HEK293T (cell line): ENCODE measurements around the gene MAP7.

Experiments
- CTCF ChIA-PET: fragments of 350-600 bp; formaldehyde crosslinking; extraction: SDS; loops from one replicate; lab custom pipeline; 2021; ENCODE audit warnings: antibody characterized with exemption, inconsistent platforms; lab: Yijun Ruan, JAX
- POLR2A ChIA-PET: fragments of 350-600 bp; formaldehyde crosslinking; extraction: SDS; loops from one replicate; lab custom pipeline; 2020; ENCODE audit warnings: antibody characterized with exemption, inconsistent platforms; lab: Yijun Ruan, JAX
- DNase-seq: peaks from one replicate; pipeline ENCODE4 v3.0.0; 2012; ENCODE audit warnings: mixed read lengths; ENCODE audit errors: extremely low spot score
- ARNT ChIP-seq: fragments of 450-650 bp; IDR thresholded peaks from 2 replicates; pipeline ENCODE4 v1.6.1; 2017; ENCODE audit warnings: mild to moderate bottlenecking
- BHLHE40 ChIP-seq: fragments of 450-650 bp; IDR thresholded peaks from 2 replicates; pipeline ENCODE4 v1.6.1; 2016; ENCODE audit warnings: mild to moderate bottlenecking, moderate library complexity, borderline replicate concordance
- CTBP1 ChIP-seq: fragments of 450-650 bp; IDR thresholded peaks from 2 replicates; pipeline ENCODE4 v1.6.1; 2016; ENCODE audit warnings: borderline replicate concordance
- ELF4 ChIP-seq: fragments of 450-650 bp; IDR thresholded peaks from 2 replicates; pipeline ENCODE4 v1.6.1; 2017; ENCODE audit warnings: antibody characterized with exemption
- FOXA1 ChIP-seq: fragments of 450-650 bp; IDR thresholded peaks from 2 replicates; pipeline ENCODE4 v1.6.1; 2016; ENCODE audit warnings: mild to moderate bottlenecking
- FOXK2 ChIP-seq: fragments of 450-650 bp; IDR thresholded peaks from 2 replicates; pipeline ENCODE4 v1.6.1; 2016; ENCODE audit warnings: mild to moderate bottlenecking
- FOXM1 ChIP-seq: fragments of 450-650 bp; IDR thresholded peaks from 2 replicates; pipeline ENCODE4 v1.6.1; 2017; ENCODE audit warnings: mild to moderate bottlenecking, borderline replicate concordance
- HDGF ChIP-seq: fragments of 450-650 bp; IDR thresholded peaks from 2 replicates; pipeline ENCODE4 v1.6.1; 2017; ENCODE audit warnings: antibody characterized with exemption, borderline replicate concordance
- L3MBTL2 ChIP-seq: fragments of 450-650 bp; conservative IDR thresholded peaks from 2 replicates; pipeline ENCODE4 v1.6.1; 2016; ENCODE audit warnings: mild to moderate bottlenecking
- LEF1 ChIP-seq: fragments of 450-650 bp; IDR thresholded peaks from 2 replicates; pipeline ENCODE4 v1.6.1; 2017; ENCODE audit warnings: mild to moderate bottlenecking, borderline replicate concordance
- NFRKB ChIP-seq: fragments of 450-650 bp; IDR thresholded peaks from 2 replicates; pipeline ENCODE4 v1.6.1; 2016; ENCODE audit warnings: mild to moderate bottlenecking, moderate library complexity
- PKNOX1 ChIP-seq: fragments of 450-650 bp; IDR thresholded peaks from 2 replicates; pipeline ENCODE4 v1.6.1; 2016
- SP1 ChIP-seq: fragments of 450-650 bp; IDR thresholded peaks from 2 replicates; pipeline ENCODE4 v1.6.1; 2017
- SUZ12 ChIP-seq: fragments of 450-650 bp; IDR thresholded peaks from 2 replicates; pipeline ENCODE4 v1.6.1; 2016; ENCODE audit warnings: mild to moderate bottlenecking
- TARDBP ChIP-seq: fragments of 450-650 bp; IDR thresholded peaks from 2 replicates; pipeline ENCODE4 v1.6.1; 2016
- ZNF384 ChIP-seq: fragments of 450-650 bp; IDR thresholded peaks from 2 replicates; pipeline ENCODE4 v1.6.1; 2016

The MAP7 gene

GRCh38 chr6:136341967-136342366, 208.3 kb downstream of the MAP7 start:
- POLR2A ChIA-PET = interaction anchor here (1.0 to 1.5 kb wide), 2 partner anchors 52 to 203 kb away, joined by 5 read pairs; partner anchors contain the start of gene BCLAF1
- peak; percentile 38 for DNase-seq
- TF ChIP-seq FOXA1 = no peak
- no peak for TF ChIP-seq TARDBP
- TF ChIP-seq ZNF384 = no peak
- no peak for TF ChIP-seq ELF4
- TF ChIP-seq LEF1 = no peak
- no peak for TF ChIP-seq SP1
- no peak for TF ChIP-seq SUZ12
- no peak for TF ChIP-seq NFRKB
- TF ChIP-seq BHLHE40 = no peak
- no peak for TF ChIP-seq CTBP1
- TF ChIP-seq L3MBTL2 = no peak
- no peak for TF ChIP-seq FOXM1
- no peak for TF ChIP-seq HDGF
- CTCF ChIA-PET = interaction anchor here (0.5 to 2.7 kb wide), 6 partner anchors 9 to 214 kb away, joined by 3 to 23 read pairs (median 6); partner anchors contain the start of gene MAP7

DNA sequence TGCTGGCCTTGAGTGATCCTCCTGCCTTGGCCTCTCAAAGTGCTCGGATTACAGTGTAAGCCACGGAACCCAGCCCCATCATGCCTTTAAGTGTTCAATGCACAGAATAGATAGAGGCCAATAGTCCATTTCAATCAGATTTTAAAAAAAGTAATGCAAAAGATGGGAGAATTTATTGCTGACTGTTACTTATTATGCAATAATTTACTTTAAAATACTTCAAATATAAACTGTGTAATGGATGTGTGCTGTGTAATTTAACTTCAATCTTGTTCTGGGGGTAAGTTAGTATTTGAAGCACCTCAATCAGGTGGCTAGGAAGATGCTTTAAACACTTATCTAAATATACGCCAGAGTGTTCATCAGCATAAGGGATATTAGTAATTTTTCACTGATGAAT, 208.9 kb downstream of the MAP7 start:
- ChIA-PET POLR2A (interaction anchor here (1.0 to 1.5 kb wide), 2 partner anchors 51 to 204 kb away, joined by 5 read pairs; partner anchors contain the start of gene BCLAF1), CTCF (interaction anchor here (0.5 to 2.7 kb wide), 5 partner anchors 9 to 215 kb away, joined by 3 to 23 read pairs (median 7); no protein-coding TSS in a partner anchor)
- no peak for DNase-seq
- TF ChIP-seq FOXM1 (no peak), LEF1 (no peak), ELF4 (no peak), BHLHE40 (no peak), PKNOX1 (no peak), HDGF (no peak), SP1 (no peak), NFRKB (no peak), SUZ12 (no peak), ZNF384 (no peak), ARNT (no peak), FOXK2 (no peak), TARDBP (no peak), L3MBTL2 (no peak), CTBP1 (no peak), FOXA1 (no peak)

DNA sequence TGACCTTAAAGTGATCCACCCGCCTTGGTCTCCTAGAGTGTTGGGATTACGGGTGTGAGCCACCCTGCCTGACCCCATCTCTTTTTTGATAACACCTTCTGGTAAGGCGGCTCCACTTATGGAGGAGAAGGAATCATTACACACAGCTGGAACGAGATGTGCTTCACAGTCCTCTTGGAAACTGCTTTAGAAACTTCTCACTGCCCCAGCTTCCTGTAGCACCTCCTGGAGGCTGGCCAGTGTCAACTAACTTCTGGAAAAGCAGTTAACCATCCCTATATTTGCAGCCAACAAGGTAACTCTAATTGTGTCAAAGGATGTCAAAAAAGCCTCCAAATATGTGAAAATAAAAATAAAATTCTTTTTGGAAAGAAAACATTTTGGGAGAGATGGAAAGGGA, 211.7 kb downstream of the MAP7 start:
- TF ChIP-seq SUZ12 = no peak
- TF ChIP-seq ELF4 = no peak
- TF ChIP-seq ARNT = no peak
- TF ChIP-seq CTBP1 = no peak
- TF ChIP-seq L3MBTL2 = no peak
- TF ChIP-seq FOXK2 = no peak
- TF ChIP-seq SP1 = no peak
- TF ChIP-seq ZNF384 = no peak
- no peak for TF ChIP-seq TARDBP
- TF ChIP-seq LEF1 = no peak
- no peak for TF ChIP-seq BHLHE40
- ChIA-PET CTCF (no interaction called here), POLR2A (no interaction called here)
- no peak for DNase-seq

DNA sequence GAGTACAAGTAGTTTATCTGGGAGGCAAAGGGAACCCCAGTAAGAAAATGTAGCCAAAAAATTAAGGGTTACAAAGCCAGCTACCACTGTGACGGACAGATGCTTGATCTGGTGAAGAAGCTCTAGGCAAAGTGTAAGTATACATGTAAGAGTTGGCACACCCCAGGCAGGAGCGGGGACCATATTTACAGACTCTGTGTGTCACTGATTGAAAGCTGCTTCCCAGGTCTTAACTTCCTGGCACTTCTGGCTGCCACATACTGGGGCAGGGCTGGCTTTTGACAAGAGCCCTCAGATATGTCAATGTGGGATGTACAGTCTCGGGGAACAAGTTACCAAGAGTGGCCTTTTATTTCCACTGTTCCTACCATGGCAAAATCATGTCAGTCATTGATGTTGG, 212.6 kb downstream of the MAP7 start:
- DNase-seq = no peak
- TF ChIP-seq FOXK2 (no peak), FOXM1 (no peak), SP1 (no peak), NFRKB (no peak), ARNT (no peak)
- CTCF ChIA-PET = interaction anchor here (0.6 to 0.7 kb wide), 3 partner anchors 35 to 1578 kb away, joined by 3 to 4 read pairs (median 3); no protein-coding TSS in a partner anchor
- POLR2A ChIA-PET = no interaction called here

DNA sequence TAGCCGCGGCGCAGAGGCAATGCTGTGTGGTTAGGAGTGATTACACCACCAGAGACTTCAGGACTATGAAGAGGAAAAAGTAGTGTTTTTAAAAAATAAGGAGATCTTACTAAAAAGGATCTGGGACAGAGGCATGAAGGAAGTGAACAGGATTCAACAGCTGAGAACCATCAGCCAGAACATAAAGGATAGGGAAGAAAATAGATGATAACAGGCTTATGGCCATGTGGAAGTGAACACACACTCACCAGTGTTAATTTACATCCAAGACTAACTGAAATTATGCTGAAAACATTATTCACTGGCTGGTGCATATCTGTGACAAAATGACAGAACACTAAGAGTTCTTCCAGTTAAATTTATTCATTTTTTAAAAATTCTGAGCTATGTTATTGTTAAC, 213.1 kb downstream of the MAP7 start:
- POLR2A ChIA-PET = no interaction called here
- CTCF ChIA-PET = interaction anchor here (0.6 to 0.7 kb wide), 2 partner anchors 36 to 149 kb away, joined by 3 to 4 read pairs; no protein-coding TSS in a partner anchor

DNA sequence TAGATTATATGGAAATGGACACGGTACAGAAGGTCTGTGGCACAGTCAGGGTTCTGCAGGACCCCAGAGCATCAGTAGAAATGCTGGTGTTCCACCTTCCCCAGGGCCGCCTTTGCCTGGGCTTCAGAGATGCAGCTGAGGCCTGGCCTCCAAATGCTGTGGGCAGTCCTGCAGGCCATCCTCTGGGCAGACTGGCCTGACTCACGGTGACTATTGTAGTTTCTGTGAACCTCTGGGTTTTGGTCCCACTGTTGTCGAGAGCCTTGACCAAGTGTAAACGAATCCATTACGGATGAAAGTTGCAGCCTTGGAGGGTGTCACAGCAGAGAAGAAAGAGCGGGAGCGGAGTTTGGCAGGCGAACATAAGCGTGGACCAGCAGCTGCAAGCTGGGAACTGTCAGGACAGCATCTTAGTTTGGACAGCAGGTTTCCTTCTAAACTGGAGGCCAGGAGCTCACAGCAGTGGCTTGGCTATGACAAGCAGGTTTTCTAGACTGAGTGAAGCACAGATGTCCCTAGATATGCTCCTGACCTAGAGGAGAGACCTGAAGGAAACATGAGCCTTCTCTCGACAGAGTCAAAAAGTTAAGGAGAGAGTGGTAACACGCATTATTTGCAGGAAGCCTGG, 214.4 kb downstream of the MAP7 start:
- TF ChIP-seq LEF1 (no peak), FOXK2 (no peak), PKNOX1 (no peak), ELF4 (no peak), ARNT (no peak), TARDBP (no peak), BHLHE40 (no peak), SP1 (no peak), ZNF384 (no peak), FOXM1 (no peak), L3MBTL2 (no peak), NFRKB (no peak), FOXA1 (no peak), HDGF (no peak), CTBP1 (no peak), SUZ12 (no peak)
- ChIA-PET POLR2A (no interaction called here), CTCF (no interaction called here)
- no peak for DNase-seq

More for the DNA sequence above, 213.1 kb downstream of the MAP7 start:
- DNase-seq = no peak
- no peak for TF ChIP-seq BHLHE40
- TF ChIP-seq SUZ12 = no peak
- no peak for TF ChIP-seq FOXM1
- no peak for TF ChIP-seq LEF1
- TF ChIP-seq CTBP1 = no peak
- TF ChIP-seq L3MBTL2 = no peak
- TF ChIP-seq SP1 = no peak
- no peak for TF ChIP-seq NFRKB
- no peak for TF ChIP-seq FOXK2
- TF ChIP-seq PKNOX1 = no peak
- no peak for TF ChIP-seq ARNT
- no peak for TF ChIP-seq TARDBP
- no peak for TF ChIP-seq ELF4
- no peak for TF ChIP-seq HDGF
- no peak for TF ChIP-seq ZNF384
- no peak for TF ChIP-seq FOXA1
